SK-N-SH treated with all-trans-retinoic acid at 6 μM for 48 hours (cell line): ENCODE results near the gene MVK.

Experiments used
- BACH2 ChIP-seq: fragments of 250-450 bp; sonication (Bioruptor Pico); IDR thresholded peaks from 2 replicates; pipeline ENCODE4 v1.9.0; 2021; ENCODE audit warnings: mild to moderate bottlenecking, borderline replicate concordance
- CREB5 ChIP-seq: fragments of 250-450 bp; sonication (Bioruptor Pico); IDR thresholded peaks from 2 replicates; pipeline ENCODE4 v1.5.1; 2020; ENCODE audit warnings: low read depth, mild to moderate bottlenecking, moderate library complexity
- GLIS3 ChIP-seq: fragments of 250-450 bp; sonication (Bioruptor Pico); IDR thresholded peaks from 2 replicates; pipeline ENCODE4 v1.5.0; 2020; ENCODE audit warnings: mild to moderate bottlenecking, moderate library complexity
- ISL1 ChIP-seq: fragments of 250-450 bp; sonication (Bioruptor Pico); IDR thresholded peaks from 2 replicates; pipeline ENCODE4 v2.1.2; 2022; ENCODE audit warnings: mild to moderate bottlenecking, moderate library complexity
- PATZ1 ChIP-seq: fragments of 250-450 bp; sonication (Bioruptor Pico); IDR thresholded peaks from 2 replicates; pipeline ENCODE4 v1.8.0; 2020; ENCODE audit warnings: mild to moderate bottlenecking, moderate library complexity, borderline replicate concordance
- POU6F1 ChIP-seq: fragments of 250-450 bp; sonication (Bioruptor Pico); IDR thresholded peaks from 2 replicates; pipeline ENCODE4 v1.8.0; 2021; ENCODE audit warnings: low read depth, mild to moderate bottlenecking, moderate library complexity, borderline replicate concordance
- SNAI2 ChIP-seq: fragments of 250-450 bp; sonication (Bioruptor Pico); IDR thresholded peaks from 2 replicates; pipeline ENCODE4 v1.5.0; 2020; ENCODE audit warnings: mild to moderate bottlenecking, moderate library complexity
- TOX ChIP-seq: fragments of 250-450 bp; sonication (Bioruptor Pico); IDR thresholded peaks from 2 replicates; pipeline ENCODE4 v1.8.0; 2021; ENCODE audit warnings: mild to moderate bottlenecking, moderate library complexity, borderline replicate concordance
- ZFP30 ChIP-seq: fragments of 450-650 bp; formaldehyde crosslinking; IDR thresholded peaks from 2 replicates; pipeline ENCODE4 v1.5.0; 2022; ENCODE audit warnings: mild to moderate bottlenecking, moderate library complexity
- ZNF70 ChIP-seq: fragments of 450-650 bp; formaldehyde crosslinking; IDR thresholded peaks from 2 replicates; pipeline ENCODE4 v1.5.0; 2020; ENCODE audit warnings: mild to moderate bottlenecking, moderate library complexity

GRCh38 chr12:109535863-109536250, 37.7 kb upstream of the MVK start:
- no peak for TF ChIP-seq PATZ1 (CRISPR knock-in tag)
- TF ChIP-seq CREB5 (CRISPR knock-in tag) = no peak
- no peak for TF ChIP-seq ZFP30
- TF ChIP-seq ISL1 (CRISPR knock-in tag) = no peak
- no peak for TF ChIP-seq ZNF70 (CRISPR knock-in tag)
- no peak for TF ChIP-seq GLIS3 (CRISPR knock-in tag)
- TF ChIP-seq SNAI2 (CRISPR knock-in tag) = no peak
- TF ChIP-seq POU6F1 (CRISPR knock-in tag) = no peak
- TF ChIP-seq TOX (CRISPR knock-in tag) = no peak
- no peak for TF ChIP-seq BACH2
